ENCODE measurements around the gene ACOT4.
"Not testable (repeated sequence)": the region's sequence is repeated elsewhere in the genome, so short reads cannot be mapped to it uniquely, and the experiment has no call there.

DNA sequence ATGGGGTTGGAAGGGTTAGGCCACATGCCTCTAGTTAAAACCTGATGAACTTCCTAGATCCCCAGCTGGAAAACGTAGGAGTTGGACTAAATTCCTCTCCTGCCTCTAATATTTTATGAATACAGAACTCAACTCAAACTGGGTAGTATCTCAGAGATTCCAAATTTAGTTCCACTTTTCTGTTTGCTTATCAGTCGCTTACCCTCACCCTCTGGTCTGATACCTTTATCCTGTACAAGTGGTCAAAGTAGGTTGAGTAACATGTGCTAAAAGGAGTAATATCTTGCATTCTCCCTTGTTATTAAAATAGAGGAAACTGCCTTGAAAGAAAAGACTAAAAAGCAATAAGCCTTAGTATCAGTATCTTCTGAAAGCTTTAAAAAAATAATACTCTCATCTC, 34.5 kb upstream of the ACOT4 start:
- TF ChIP-seq ZNF175 (tag by site-specific recombination; IDR thresholded peaks at IDR 0.05); HOXA7 (CRISPR knock-in tag; IDR thresholded peaks at IDR 0.05; ENCODE audit: borderline replicate concordance); MYNN (tag by site-specific recombination; IDR thresholded peaks at IDR 0.05; ENCODE audit: borderline replicate concordance): not testable (repeated sequence)
- TF ChIP-seq, protein P1, sequence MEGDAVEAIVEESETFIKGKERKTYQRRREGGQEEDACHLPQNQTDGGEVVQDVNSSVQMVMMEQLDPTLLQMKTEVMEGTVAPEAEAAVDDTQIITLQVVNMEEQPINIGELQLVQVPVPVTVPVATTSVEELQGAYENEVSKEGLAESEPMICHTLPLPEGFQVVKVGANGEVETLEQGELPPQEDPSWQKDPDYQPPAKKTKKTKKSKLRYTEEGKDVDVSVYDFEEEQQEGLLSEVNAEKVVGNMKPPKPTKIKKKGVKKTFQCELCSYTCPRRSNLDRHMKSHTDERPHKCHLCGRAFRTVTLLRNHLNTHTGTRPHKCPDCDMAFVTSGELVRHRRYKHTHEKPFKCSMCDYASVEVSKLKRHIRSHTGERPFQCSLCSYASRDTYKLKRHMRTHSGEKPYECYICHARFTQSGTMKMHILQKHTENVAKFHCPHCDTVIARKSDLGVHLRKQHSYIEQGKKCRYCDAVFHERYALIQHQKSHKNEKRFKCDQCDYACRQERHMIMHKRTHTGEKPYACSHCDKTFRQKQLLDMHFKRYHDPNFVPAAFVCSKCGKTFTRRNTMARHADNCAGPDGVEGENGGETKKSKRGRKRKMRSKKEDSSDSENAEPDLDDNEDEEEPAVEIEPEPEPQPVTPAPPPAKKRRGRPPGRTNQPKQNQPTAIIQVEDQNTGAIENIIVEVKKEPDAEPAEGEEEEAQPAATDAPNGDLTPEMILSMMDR (tag by site-specific recombination; IDR thresholded peaks at IDR 0.05) = not testable (repeated sequence)
